GM19023 (cell line): ENCODE results near the gene DNAH1.

ENCODE experiments used
- ATAC-seq: cut with Tn5 transposase; IDR thresholded peaks from one replicate; pipeline ENCODE4 v1.9.1; 2021; ENCODE audit warnings: mild to moderate bottlenecking, moderate library complexity; ENCODE audit not compliant: unreplicated experiment

The DNAH1 gene

DNA sequence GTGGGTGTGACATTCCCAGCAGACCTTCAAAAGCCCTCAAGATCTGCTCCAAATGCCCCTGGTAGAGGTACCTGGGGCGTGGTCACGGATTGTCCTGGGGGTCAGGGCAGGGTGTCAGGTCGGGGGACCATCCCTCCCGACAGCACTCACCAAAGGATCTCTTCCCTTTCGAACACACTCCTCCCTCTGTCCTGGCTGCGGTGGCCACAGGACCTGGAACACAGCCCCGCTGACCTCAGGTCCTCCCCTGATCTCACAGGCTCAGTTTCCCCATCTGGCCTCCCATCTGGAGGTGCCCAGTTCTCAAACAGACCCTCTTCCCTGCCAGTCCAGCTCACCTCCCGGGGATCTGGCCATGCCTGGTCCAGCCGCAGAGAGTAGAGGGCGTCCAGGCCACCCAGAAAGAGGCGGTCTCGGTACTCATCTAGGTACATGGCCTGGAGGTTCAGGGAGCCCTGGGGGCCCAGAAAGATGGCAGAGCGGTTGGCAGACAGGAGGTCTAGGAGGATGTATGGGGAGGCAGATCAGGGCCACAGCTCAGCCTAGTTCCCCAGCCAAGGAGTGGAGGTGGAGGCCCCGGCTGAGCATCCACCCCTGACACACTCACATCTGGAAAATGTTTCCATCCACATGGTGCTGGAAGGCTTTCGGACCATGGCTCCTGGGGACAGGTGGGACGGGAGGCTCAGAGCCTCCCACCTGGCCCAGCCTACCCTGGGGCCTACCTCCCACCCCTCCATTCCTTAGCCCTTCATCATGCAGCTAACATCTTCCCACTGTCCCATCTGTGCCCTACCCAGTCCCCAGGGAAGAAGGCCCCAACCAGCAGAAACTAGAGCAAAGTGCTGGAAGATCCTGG lies 126.5 kb downstream of the DNAH1 start:
- no peak for ATAC-seq

DNA sequence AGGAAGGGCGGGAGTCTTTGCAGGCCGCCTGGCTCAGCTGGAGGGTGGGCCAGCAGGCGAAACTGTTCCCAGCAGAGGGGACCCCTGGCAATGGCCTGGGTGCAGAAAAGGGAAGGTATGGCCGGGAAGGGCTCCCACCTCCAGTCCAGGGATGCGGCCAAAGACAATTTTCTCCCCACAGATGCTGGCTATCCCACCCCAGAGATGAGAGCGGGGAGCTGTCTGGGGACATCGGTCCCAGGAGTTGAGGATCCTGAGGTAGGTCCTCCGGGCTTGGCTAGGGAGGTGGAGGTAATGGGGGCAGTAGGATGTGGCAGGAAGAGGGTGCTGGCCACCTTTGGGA lies 127.1 kb downstream of the DNAH1 start:
- no peak for ATAC-seq

- ATAC-seq = no peak
These were observed 127.9 kb downstream of the DNAH1 start for GRCh38 chr3:52443791-52444687.

DNA sequence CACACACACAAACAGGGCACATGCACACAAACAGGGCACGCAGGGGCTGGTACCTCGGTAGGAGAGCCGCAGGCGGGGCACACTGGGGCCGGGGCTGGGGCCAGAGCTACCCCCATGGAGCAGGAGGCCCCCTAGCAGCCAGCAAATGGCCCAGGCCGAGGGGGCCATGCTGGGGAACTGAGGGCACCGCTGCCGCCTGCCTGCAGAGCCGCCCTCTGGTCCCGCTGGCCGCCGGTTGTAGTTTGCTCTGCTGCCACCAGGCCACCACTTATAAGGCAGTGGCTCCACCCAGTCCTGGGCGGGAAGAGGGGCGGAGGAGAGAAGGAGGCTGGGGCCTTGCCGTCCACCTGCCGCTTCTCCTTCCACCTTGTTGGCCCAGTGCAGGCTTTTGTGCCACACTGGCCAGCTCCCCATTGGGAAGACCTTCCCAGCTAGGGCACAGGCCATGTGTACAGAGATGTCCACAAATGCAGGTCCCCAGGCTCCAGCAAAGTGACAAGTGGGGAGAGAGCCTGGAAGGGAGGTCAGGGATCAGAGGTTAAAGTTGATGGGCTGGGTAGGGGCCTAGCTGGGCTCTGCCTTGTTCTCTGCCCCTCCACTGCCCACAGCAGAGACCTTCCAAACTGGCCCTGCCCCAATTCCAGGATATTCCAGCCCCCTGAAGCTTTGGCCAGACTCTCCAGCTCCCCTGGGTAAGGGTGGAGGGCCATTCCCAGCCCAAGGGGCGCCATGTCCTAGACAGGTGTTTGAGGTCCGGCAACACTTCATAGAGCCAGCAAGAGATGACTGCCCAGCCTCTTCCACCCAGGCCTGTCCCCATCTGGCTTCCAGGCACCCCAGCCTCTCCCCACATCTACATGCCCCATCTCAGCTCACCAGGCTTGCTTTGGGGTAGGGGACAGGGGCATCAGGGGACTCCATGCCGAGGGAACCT lies 129.0 kb downstream of the DNAH1 start, which contains the start of gene SEMA3G:
Gene SEMA3G, minus strand, starts transcription at position 244 of the 934 bp plus-strand sequence. Its CDS starts 76 bp downstream, at position 168.
- peak; percentile 82 for ATAC-seq

GRCh38 chr3:52446042-52446441 lies 129.9 kb downstream of the DNAH1 start:
- ATAC-seq = no peak

- ATAC-seq = no peak
These were observed 130.8 kb downstream of the DNAH1 start for GRCh38 chr3:52446631-52447511.

DNA sequence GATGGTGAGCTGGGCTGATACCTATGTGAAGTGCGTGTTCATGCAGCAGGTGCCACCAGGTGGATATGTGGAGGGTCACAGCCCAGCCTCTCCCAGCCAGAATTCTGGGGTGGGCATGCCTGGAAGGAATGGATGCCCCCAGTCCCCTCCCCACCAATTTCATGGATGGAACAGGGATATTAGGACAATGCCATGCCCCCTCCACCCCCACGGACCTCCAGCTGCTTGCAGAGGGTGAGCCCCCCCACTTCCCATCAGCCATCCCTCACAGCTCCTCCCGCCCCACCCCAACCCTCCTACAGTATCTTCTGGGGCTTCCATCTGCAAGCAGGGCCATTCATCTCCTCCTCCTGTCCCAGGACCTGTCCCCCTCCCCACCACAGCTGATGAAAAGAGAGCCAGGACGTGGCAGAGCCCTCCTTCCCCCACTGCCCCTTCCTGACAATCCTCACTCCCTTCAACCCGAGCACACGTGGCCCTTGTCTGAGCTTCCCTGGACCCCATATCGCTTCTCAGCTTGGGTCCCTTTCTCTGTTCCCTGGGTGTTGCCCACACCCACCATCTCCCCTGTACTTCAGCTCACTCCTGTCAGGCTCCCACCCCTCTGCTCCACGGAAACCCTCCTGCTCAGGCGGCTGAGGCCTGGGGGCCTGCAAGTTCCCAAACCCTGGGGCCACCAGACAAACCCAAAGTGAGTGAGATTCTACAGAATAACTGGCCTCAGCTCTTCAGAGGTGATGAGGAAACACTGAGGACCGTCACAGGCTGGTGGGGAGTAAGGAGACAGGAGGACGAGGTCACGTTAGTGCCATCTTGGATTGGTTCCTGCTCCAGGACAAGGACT lies 131.6 kb downstream of the DNAH1 start:
- no peak for ATAC-seq
